OCI-M1 (cell line): Measurements from ENCODE around the gene ZNF436.

Experiments used
- DNase-seq: peaks from one replicate; lab custom pipeline; 2025; lab: John Stamatoyannopoulos, UW

The ZNF436 gene

GRCh38 chr1:23369335-23370013 lies at the start of gene ZNF436:
TSS of gene ZNF436 (minus strand) at chr1:23369836. CDS start at chr1:23368005, 1,831 bp downstream.
- DNase-seq, result peak; percentile 93

GRCh38 chr1:23419180-23419579 lies 49.5 kb upstream of the ZNF436 start:
- DNase-seq, result no peak

GRCh38 chr1:23417570-23417969 lies 47.9 kb upstream of the ZNF436 start:
- no peak for DNase-seq

GRCh38 chr1:23416964-23417363 lies 47.3 kb upstream of the ZNF436 start:
- no peak for DNase-seq

GRCh38 chr1:23408797-23409290 lies 39.2 kb upstream of the ZNF436 start:
- no peak for DNase-seq

GRCh38 chr1:23407016-23407630 lies 37.5 kb upstream of the ZNF436 start:
- DNase-seq, result no peak

GRCh38 chr1:23405946-23406345 lies 36.3 kb upstream of the ZNF436 start:
- DNase-seq, result no peak

GRCh38 chr1:23403735-23404486 lies 34.3 kb upstream of the ZNF436 start:
- peak; percentile 92 for DNase-seq

GRCh38 chr1:23403355-23403734 lies 33.7 kb upstream of the ZNF436 start:
- DNase-seq, result no peak

- DNase-seq, result no peak
Observed at GRCh38 chr1:23403038-23403336, 33.4 kb upstream of the ZNF436 start.

GRCh38 chr1:23402286-23403037 lies 32.8 kb upstream of the ZNF436 start:
- DNase-seq, result no peak

GRCh38 chr1:23401313-23401712 lies 31.7 kb upstream of the ZNF436 start:
- DNase-seq, result no peak

GRCh38 chr1:23400324-23401114 lies 30.9 kb upstream of the ZNF436 start:
- no peak for DNase-seq

GRCh38 chr1:23399229-23399628 lies 29.6 kb upstream of the ZNF436 start:
- no peak for DNase-seq

- DNase-seq, result no peak
Observed at GRCh38 chr1:23397908-23398307, 28.3 kb upstream of the ZNF436 start.

- no peak for DNase-seq
Observed at GRCh38 chr1:23396380-23396779, 26.7 kb upstream of the ZNF436 start.

- DNase-seq, result no peak
Observed at GRCh38 chr1:23395849-23396248, 26.2 kb upstream of the ZNF436 start.

- no peak for DNase-seq
Observed at GRCh38 chr1:23395154-23395724, 25.6 kb upstream of the ZNF436 start.

- no peak for DNase-seq
Observed at GRCh38 chr1:23394684-23395083, 25.0 kb upstream of the ZNF436 start.

- no peak for DNase-seq
Observed at GRCh38 chr1:23394181-23394580, 24.5 kb upstream of the ZNF436 start.

GRCh38 chr1:23393706-23394105 lies 24.1 kb upstream of the ZNF436 start:
- DNase-seq, result no peak
